Keratinocyte (primary cell): ENCODE results near the gene SPTBN4.
A peak's percentile ranks its signal among the peaks of the same experiment; 100 is the strongest.

ENCODE experiments used
- CTCF ChIP-seq, 3 experiments: IDR thresholded peaks in 1 of 3; conservative IDR thresholded peaks in 1 of 3; optimal IDR thresholded peaks in 1 of 3; 2 replicates in 2 of 3; 3 replicates in 1 of 3; pipeline versions ENCODE3 to v1.5.1; 2011; ENCODE audit warnings: low read length in 3 of 3, mild to moderate bottlenecking in 3 of 3, moderate library complexity in 2 of 3, control low read depth in 1 of 3, inconsistent platforms in 1 of 3; ENCODE audit not compliant: insufficient read depth in 2 of 3; ENCODE audit errors: extremely low read depth in 1 of 3
- EZH2 ChIP-seq: IDR thresholded peaks from one replicate; pipeline ENCODE4 v1.6.1; 2012; ENCODE audit warnings: inconsistent platforms, mild to moderate bottlenecking, low read length, moderate library complexity

- TF ChIP-seq CTCF (optimal IDR thresholded peaks at IDR 0.05 in 1 of 3, IDR thresholded peaks at IDR 0.05 in 1 of 3, conservative IDR thresholded peaks at IDR 0.05 in 1 of 3; ENCODE audit: extremely low read depth in 1 of 3, insufficient read depth in 2 of 3, low read length in 3 of 3) (no peak), EZH2 (peak; percentile 12)
Observed at GRCh38 chr19:40553885-40554857, 87.4 kb downstream of the SPTBN4 start.
